Right lobe of liver (tissue), 4 donors: ENCODE data around the gene SYNE1.

Experiments
- POLR2A ChIP-seq: fragments of 450-650 bp; IDR thresholded peaks from one replicate; pipeline ENCODE4 v1.6.1; 2017; ENCODE audit warnings: antibody characterized with exemption, mild to moderate bottlenecking
- TF ChIP-seq, protein P1 (sequence below), 4 donors: fragments of 200-600 bp in 3 of 4; fragments of 450-650 bp in 1 of 4; IDR thresholded peaks; one replicate each; pipeline versions ENCODE4 v1.5.1 to v1.8.0; 2016 to 2022; ENCODE audit warnings: antibody characterized with exemption in 4 of 4, mild to moderate bottlenecking in 2 of 4
- donor health status: DM: no; HTN: no; CAD: no.
- donor health status: DM: no; HTN: no; CAD: no.
- donor health status: DM: no; HTN: yes; CAD: no.

DNA sequence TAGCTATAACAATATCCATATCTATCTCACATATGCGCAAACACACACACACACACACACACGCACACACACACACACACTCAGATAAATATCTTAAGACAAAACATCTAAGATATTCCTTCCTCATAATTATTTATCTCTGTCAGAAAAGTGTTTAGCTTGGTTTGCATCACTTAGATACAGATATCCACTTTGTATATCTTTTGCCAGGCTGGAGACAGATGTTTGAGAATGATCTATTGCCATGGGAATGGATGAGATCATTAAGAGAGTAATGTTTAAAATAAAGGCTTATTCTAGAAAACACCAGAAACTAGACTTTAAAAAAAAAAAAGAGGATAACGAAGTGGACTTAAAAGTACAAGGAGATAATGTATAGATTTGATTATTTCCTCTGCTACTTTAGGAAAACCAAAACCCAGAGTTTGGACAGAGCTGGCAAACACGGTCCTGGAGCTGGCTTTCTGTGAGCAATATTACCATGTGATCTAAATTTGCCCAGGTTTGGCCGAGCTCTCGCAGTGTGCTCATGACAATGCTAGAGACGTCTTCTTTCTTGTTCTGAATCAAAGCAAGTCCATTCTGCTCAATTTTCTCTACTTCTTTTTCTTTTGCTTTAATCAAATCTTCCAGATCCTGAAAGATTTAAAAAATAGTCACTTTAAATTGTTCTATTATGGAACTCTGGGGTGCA lies 411.8 kb downstream of the SYNE1 start:
- TF ChIP-seq, protein P1, sequence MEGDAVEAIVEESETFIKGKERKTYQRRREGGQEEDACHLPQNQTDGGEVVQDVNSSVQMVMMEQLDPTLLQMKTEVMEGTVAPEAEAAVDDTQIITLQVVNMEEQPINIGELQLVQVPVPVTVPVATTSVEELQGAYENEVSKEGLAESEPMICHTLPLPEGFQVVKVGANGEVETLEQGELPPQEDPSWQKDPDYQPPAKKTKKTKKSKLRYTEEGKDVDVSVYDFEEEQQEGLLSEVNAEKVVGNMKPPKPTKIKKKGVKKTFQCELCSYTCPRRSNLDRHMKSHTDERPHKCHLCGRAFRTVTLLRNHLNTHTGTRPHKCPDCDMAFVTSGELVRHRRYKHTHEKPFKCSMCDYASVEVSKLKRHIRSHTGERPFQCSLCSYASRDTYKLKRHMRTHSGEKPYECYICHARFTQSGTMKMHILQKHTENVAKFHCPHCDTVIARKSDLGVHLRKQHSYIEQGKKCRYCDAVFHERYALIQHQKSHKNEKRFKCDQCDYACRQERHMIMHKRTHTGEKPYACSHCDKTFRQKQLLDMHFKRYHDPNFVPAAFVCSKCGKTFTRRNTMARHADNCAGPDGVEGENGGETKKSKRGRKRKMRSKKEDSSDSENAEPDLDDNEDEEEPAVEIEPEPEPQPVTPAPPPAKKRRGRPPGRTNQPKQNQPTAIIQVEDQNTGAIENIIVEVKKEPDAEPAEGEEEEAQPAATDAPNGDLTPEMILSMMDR (IDR thresholded peaks at IDR 0.05), result no peak
- TF ChIP-seq POLR2A, result no peak
